Upper lobe of left lung (tissue), 4 donors: ENCODE results near the gene YWHAQ.

ENCODE experiments used
- CTCF ChIP-seq, 6 experiments: fragments of 450-650 bp in 4 of 6; fragments of 200-600 bp in 2 of 6; sonication (generic) in 2 of 6; IDR thresholded peaks; one replicate each; pipeline ENCODE4 v1.5.1; 2016 to 2019; ENCODE audit warnings: antibody characterized with exemption in 6 of 6
- EP300 ChIP-seq, 4 donors: sonication (generic); formaldehyde crosslinking; IDR thresholded peaks; one replicate each; pipeline ENCODE4 v1.5.1; 2017; ENCODE audit warnings: antibody characterized with exemption in 4 of 4, control low read depth in 2 of 4
- POLR2A ChIP-seq, 4 donors: fragments of 450-650 bp; IDR thresholded peaks; one replicate each; pipeline ENCODE4 v1.5.1; 2016 to 2017; ENCODE audit warnings: antibody characterized with exemption in 4 of 4, mild to moderate bottlenecking in 2 of 4
- POLR2AphosphoS5 ChIP-seq, 2 donors: sonication (generic); formaldehyde crosslinking; IDR thresholded peaks; one replicate each; pipeline ENCODE4 v1.5.1; 2017; ENCODE audit warnings: antibody characterized with exemption in 2 of 2

- TF ChIP-seq CTCF (IDR thresholded peaks at IDR 0.05) (no peak), POLR2A (IDR thresholded peaks at IDR 0.05) (no peak), EP300 (IDR thresholded peaks at IDR 0.05) (no peak), POLR2AphosphoS5 (IDR thresholded peaks at IDR 0.05) (no peak)
These were observed 13.5 kb downstream of the YWHAQ start for GRCh38 chr2:9617296-9617695.
